ENCODE data around the gene TJP2. TPM values are rescaled to one million over a fixed set of nuclear protein-coding genes. Genes with fewer than 3 reads are reported as not detected.

TJP2 gene
- total RNA-seq, 2 donors from 2014 or later, result 45.1 to 53.0 TPM

- H3K27me3 Mint-ChIP-seq (ENCODE audit: insufficient read depth), result no peaks in the 10 kb centered on the region
- H3K4me3 Mint-ChIP-seq, result no peak overlapping the region
- no peaks in the 10 kb centered on the region for H3K9me3 Mint-ChIP-seq
- DNase-seq, result no peak
- no peak overlapping the region for H3K27ac ChIP-seq (ENCODE audit: low read depth, low read length)
- H3K9ac ChIP-seq (ENCODE audit: extremely low read depth, low read length, poor library complexity, severe bottlenecking), result no peak overlapping the region
- peaks cover 16% of the 10 kb centered on the region for H3K36me3 ChIP-seq (ENCODE audit: control insufficient read depth, insufficient read depth, low read length)
- no peak overlapping the region for H3K4me3 ChIP-seq (ENCODE audit: low read length)
- H3K4me1 ChIP-seq (ENCODE audit: control insufficient read depth, insufficient read depth, low read length), result no peaks in the 10 kb centered on the region
- WGBS, 2 experiments (ENCODE audit: insufficient coverage in 1 of 2, insufficient read length in 1 of 2), result 91 to 97% methylated on average over 4 of the region's 4 CpGs
- H3K36me3 Mint-ChIP-seq (ENCODE audit: low read depth), result peaks cover 29% of the 10 kb centered on the region
- TF ChIP-seq CTCF (conservative IDR thresholded peaks at IDR 0.05), result no peak
- H3K27me3 ChIP-seq (ENCODE audit: control insufficient read depth, insufficient read depth, low read length, poor library complexity, severe bottlenecking), result no peaks in the 10 kb centered on the region
- no peak overlapping the region for H3K27ac Mint-ChIP-seq
- H3K4me1 Mint-ChIP-seq, result no peaks in the 10 kb centered on the region
- no peaks in the 10 kb centered on the region for H3K9me3 ChIP-seq (ENCODE audit: control insufficient read depth, low read length)
These were observed 79.0 kb downstream of the TJP2 start for GRCh38 chr9:69253057-69253456.

- DNase-seq, result peak; percentile 31
- no peak overlapping the region for H3K4me3 ChIP-seq (ENCODE audit: low read length)
- no peaks in the 10 kb centered on the region for H3K27me3 ChIP-seq (ENCODE audit: control insufficient read depth, insufficient read depth, low read length, poor library complexity, severe bottlenecking)
- no peak for TF ChIP-seq CTCF (conservative IDR thresholded peaks at IDR 0.05)
- no peak overlapping the region for H3K27ac ChIP-seq (ENCODE audit: low read depth, low read length)
- H3K36me3 ChIP-seq (ENCODE audit: control insufficient read depth, insufficient read depth, low read length), result peaks cover 16% of the 10 kb centered on the region
- no peaks in the 10 kb centered on the region for H3K4me1 ChIP-seq (ENCODE audit: control insufficient read depth, insufficient read depth, low read length)
- no peak overlapping the region for H3K27ac Mint-ChIP-seq
- no peaks in the 10 kb centered on the region for H3K9me3 ChIP-seq (ENCODE audit: control insufficient read depth, low read length)
- peaks cover 30% of the 10 kb centered on the region for H3K36me3 Mint-ChIP-seq (ENCODE audit: low read depth)
- 93 to 96% methylated on average over 5 to 11 of the region's 11 CpGs for WGBS, 2 experiments (ENCODE audit: insufficient coverage in 1 of 2, insufficient read length in 1 of 2)
- no peaks in the 10 kb centered on the region for H3K9me3 Mint-ChIP-seq
- H3K4me1 Mint-ChIP-seq, result no peaks in the 10 kb centered on the region
- H3K9ac ChIP-seq (ENCODE audit: extremely low read depth, low read length, poor library complexity, severe bottlenecking), result no peak overlapping the region
- no peaks in the 10 kb centered on the region for H3K27me3 Mint-ChIP-seq (ENCODE audit: insufficient read depth)
- no peak overlapping the region for H3K4me3 Mint-ChIP-seq
These were observed 80.1 kb downstream of the TJP2 start for GRCh38 chr9:69254223-69254622.

- Histone ChIP-seq H3K27ac (ENCODE audit: low read depth, low read length) (no peak overlapping the region), H3K9ac (ENCODE audit: extremely low read depth, low read length, poor library complexity, severe bottlenecking) (no peak overlapping the region), H3K36me3 (ENCODE audit: control insufficient read depth, insufficient read depth, low read length) (peaks cover 11% of the 10 kb centered on the region), H3K4me3 (ENCODE audit: low read length) (no peak overlapping the region), H3K9me3 (ENCODE audit: control insufficient read depth, low read length) (no peaks in the 10 kb centered on the region), H3K27me3 (ENCODE audit: control insufficient read depth, insufficient read depth, low read length, poor library complexity, severe bottlenecking) (no peaks in the 10 kb centered on the region), H3K4me1 (ENCODE audit: control insufficient read depth, insufficient read depth, low read length) (no peaks in the 10 kb centered on the region)
- Mint-ChIP-seq H3K4me3 (no peak overlapping the region), H3K4me1 (no peaks in the 10 kb centered on the region), H3K36me3 (ENCODE audit: low read depth) (peaks cover 26% of the 10 kb centered on the region), H3K9me3 (no peaks in the 10 kb centered on the region), H3K27me3 (ENCODE audit: insufficient read depth) (no peaks in the 10 kb centered on the region), H3K27ac (no peak overlapping the region)
- no peak for TF ChIP-seq CTCF (conservative IDR thresholded peaks at IDR 0.05)
- WGBS, 2 experiments (ENCODE audit: insufficient coverage in 1 of 2, insufficient read length in 1 of 2), result 100% methylated on average over 1 of the region's 1 CpG
- no peak for DNase-seq
These were observed 81.5 kb downstream of the TJP2 start for GRCh38 chr9:69255591-69255990.
